BLaER1 (cell line): ENCODE measurements around the gene C1QL4.
A peak's percentile ranks its signal among the peaks of the same experiment; 100 is the strongest.

Experiments
- H3K27ac ChIP-seq: shearing (Covaris generic); formaldehyde crosslinking; 2 replicates; pipeline ENCODE4 v1.8.1; 2022
- H3K27me3 ChIP-seq: shearing (Covaris generic); formaldehyde crosslinking; 2 replicates; pipeline ENCODE4 v1.8.1; 2022
- H3K36me3 ChIP-seq: shearing (Covaris generic); formaldehyde crosslinking; 2 replicates; pipeline ENCODE4 v1.8.1; 2022
- H3K4me1 ChIP-seq: shearing (Covaris generic); formaldehyde crosslinking; 2 replicates; pipeline ENCODE4 v1.8.1; 2022
- H3K4me2 ChIP-seq: shearing (Covaris generic); formaldehyde crosslinking; 2 replicates; pipeline ENCODE4 v1.8.1; 2022
- H3K4me3 ChIP-seq: shearing (Covaris generic); formaldehyde crosslinking; 2 replicates; pipeline ENCODE4 v1.8.1; 2022
- H3K9ac ChIP-seq: shearing (Covaris generic); formaldehyde crosslinking; 2 replicates; pipeline ENCODE4 v1.8.1; 2022
- H3K9me3 ChIP-seq: shearing (Covaris generic); formaldehyde crosslinking; 2 replicates; pipeline ENCODE4 v1.8.1; 2022
- H4K20me1 ChIP-seq: shearing (Covaris generic); formaldehyde crosslinking; 2 replicates; pipeline ENCODE4 v1.8.1; 2022
- Cebpa-rat ChIP-seq: shearing (Covaris generic); IDR thresholded peaks from 2 replicates; pipeline ENCODE4 v1.8.1; 2022

C1QL4 gene

DNA sequence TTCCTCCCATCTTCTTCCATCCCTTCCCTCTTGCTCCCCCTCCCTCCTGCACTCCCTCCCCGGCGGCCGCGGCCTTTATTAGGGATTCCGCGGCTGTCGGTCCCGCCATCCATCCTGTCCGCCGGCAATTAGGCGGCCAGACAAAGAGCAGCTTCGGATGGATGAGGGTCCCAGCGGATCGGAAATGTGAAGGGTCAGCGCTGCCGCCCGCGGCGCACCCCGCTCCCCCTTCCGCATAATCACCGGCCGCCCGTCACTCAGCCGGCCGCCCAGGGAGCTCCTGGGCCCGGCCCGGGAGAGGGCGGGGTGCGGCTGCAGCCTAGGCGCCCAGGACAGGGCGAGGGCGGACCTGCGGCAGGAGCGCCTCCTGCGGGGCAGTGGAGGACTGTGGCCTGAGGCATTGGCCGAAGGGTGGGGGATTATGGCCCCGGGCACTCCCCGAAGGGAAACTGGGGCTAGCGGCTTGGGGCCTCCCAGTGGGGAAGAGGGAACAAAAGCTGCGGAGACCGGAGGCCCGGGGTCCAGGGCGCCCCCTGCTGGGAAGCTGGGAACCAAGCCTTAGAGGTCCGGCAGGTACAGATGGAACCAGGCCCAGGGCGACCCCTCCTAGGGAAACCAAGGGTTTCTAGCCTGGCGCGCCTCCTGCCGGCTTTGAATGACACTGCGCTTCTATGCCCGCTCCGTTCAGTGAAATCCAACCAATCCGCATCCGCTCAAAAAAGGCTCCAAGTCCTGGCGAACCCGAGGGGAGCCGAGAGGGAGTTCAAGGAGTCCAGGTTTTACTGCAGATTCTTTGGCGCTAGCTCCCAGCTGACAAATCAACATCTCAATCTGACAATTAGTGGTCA lies 5.3 kb upstream of the C1QL4 start:
- H3K4me1 ChIP-seq = peaks cover 55% of the 10 kb centered on the region
- peaks cover 100% of the 10 kb centered on the region for H3K27me3 ChIP-seq
- H4K20me1 ChIP-seq = peaks cover 89% of the 10 kb centered on the region
- TF ChIP-seq Cebpa-rat = no peak
- H3K9ac ChIP-seq = no peak overlapping the region
- H3K9me3 ChIP-seq = no peaks in the 10 kb centered on the region
- H3K36me3 ChIP-seq = no peaks in the 10 kb centered on the region
- H3K27ac ChIP-seq = no peak overlapping the region
- peak overlapping the region; percentile 64 for H3K4me2 ChIP-seq
- H3K4me3 ChIP-seq = peak overlapping the region; percentile 56

DNA sequence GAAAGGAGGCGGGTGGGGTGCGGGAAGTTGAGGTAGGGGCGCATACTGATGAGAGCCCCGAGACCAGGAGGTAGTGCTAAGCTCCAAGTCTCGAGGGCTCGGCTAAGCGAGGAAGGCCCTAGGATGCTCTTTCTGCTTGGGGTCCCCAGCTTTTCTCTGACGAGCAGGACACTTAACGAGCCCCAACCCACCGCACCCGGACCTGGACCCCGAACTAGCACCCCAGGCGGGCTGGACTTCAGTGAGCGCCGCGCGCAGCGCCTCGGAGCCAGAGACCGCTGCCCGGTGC lies 4.7 kb upstream of the C1QL4 start:
- H3K4me2 ChIP-seq = peak overlapping the region; percentile 64; the same call in 1 of the 2 replicates
- peak overlapping the region; percentile 56; the same call in 1 of the 2 replicates for H3K4me3 ChIP-seq
- no peak overlapping the region for H3K9ac ChIP-seq
- H3K27ac ChIP-seq = no peak overlapping the region
- no peaks in the 10 kb centered on the region for H3K9me3 ChIP-seq
- peaks cover 54% of the 10 kb centered on the region for H3K4me1 ChIP-seq
- no peak for TF ChIP-seq Cebpa-rat
- no peaks in the 10 kb centered on the region for H3K36me3 ChIP-seq
- H3K27me3 ChIP-seq = peaks cover 100% of the 10 kb centered on the region
- H4K20me1 ChIP-seq = peaks cover 86% of the 10 kb centered on the region

DNA sequence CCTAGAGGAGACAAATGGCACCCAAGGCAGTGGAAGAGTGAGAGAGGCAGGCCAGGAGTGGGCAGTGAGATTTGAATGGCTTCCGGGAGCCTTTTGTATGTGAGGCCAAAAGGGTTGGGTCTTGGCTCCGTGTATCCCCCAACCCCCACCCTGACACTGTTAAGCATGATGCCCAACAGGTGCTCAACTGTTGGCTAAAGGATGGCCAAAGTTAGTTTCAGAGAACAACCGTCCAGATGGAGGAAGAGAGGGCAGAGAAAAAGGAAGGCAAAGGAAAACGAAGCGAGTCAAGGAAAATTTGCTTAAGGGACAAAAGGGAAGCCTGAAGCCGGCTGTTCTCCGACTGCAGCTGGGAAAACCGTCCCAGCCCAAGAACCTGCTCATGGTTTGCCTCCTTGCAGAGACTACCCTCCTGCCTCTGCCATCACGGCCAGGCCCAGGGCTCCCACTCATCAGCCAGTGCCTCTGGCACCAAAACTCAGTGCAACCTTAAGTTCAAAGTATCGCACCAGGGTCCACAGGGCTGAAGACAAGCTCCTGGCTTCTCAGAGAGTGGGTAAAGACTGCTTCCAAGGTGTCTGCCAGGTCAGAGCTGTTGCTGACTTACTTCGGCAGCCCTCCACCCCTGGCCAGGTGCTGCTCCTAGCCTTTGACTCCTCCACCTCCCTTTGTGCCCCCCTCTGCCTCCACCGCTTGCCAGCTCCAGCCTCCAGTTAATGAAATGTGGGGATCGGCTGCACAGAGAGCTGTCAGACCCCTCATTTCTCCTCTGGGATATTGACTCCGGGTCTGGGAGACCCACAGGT lies 4.2 kb upstream of the C1QL4 start:
- Histone ChIP-seq H3K27me3 (peaks cover 100% of the 10 kb centered on the region), H3K4me3 (no peak overlapping the region), H3K4me2 (no peak overlapping the region), H3K9ac (no peak overlapping the region), H3K27ac (no peak overlapping the region), H3K4me1 (peaks cover 53% of the 10 kb centered on the region), H4K20me1 (peaks cover 86% of the 10 kb centered on the region), H3K9me3 (no peaks in the 10 kb centered on the region), H3K36me3 (no peaks in the 10 kb centered on the region)
- TF ChIP-seq Cebpa-rat = no peak

DNA sequence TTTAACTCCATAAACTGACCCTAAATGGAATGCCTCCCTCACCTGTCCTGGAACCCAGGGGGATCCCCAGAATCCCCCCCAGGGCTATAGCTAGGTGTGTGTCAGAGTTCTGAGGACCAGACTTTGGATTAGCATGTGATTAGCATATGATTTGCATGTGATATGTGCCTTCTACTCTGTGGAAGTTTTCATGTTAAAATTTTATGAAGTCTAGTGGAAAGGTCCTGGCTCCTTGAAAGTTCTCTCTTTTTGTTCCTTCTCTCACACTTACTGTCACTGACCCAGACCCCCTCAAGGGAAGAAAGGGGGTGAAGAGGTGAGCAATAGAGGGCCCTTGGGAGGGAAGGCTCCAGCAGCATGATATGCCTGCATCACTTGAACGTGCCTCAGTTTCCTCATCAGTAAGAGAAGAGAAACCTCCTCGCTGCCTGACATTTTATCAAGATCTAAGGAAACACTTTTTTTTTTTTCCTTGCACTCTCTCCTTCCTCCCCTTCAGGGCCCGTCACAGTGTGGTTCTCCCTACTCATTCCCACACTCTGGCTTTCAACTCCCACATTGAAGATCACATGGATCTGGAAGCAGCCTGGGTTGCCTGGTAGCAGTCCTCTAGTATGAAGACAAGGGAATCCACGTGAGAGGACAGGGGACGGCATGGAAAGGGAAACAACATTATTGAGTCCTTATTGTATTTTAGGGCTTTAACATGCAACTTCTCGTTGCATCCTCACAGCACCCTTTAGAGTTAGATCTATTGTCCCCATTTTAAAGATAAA lies 3.3 kb upstream of the C1QL4 start:
- peaks cover 45% of the 10 kb centered on the region for H3K4me1 ChIP-seq
- H3K4me2 ChIP-seq = no peak overlapping the region
- no peak overlapping the region for H3K27ac ChIP-seq
- no peak overlapping the region for H3K9ac ChIP-seq
- TF ChIP-seq Cebpa-rat = no peak
- no peak overlapping the region for H3K4me3 ChIP-seq
- H3K27me3 ChIP-seq = peaks cover 100% of the 10 kb centered on the region
- H3K36me3 ChIP-seq = no peaks in the 10 kb centered on the region
- no peaks in the 10 kb centered on the region for H3K9me3 ChIP-seq
- H4K20me1 ChIP-seq = peaks cover 87% of the 10 kb centered on the region

DNA sequence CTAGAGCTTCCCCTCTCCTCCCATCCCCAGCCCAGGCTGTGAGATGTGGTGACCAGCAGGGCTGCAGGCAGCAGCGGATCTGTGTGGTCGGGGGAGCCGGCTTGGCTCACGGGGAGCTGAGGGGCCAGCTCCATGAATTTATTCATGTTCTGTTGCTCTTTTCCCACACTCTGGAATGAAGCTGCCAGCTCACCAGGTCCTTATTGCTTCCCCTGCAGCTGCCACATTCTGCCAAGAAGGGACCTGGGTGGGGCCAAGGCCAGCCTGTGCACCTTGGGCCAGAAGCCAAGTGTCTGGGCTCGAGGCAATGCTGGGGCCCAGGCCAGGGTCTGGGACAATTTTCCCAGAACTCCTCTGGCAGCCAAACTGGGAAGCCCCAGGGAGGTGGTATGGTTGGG lies 2.5 kb upstream of the C1QL4 start:
- peaks cover 100% of the 10 kb centered on the region for H3K27me3 ChIP-seq
- no peak overlapping the region for H3K27ac ChIP-seq
- H4K20me1 ChIP-seq = peaks cover 93% of the 10 kb centered on the region
- no peak overlapping the region for H3K9ac ChIP-seq
- H3K9me3 ChIP-seq = no peaks in the 10 kb centered on the region
- H3K4me1 ChIP-seq = peaks cover 38% of the 10 kb centered on the region
- TF ChIP-seq Cebpa-rat = no peak
- no peak overlapping the region for H3K4me2 ChIP-seq
- no peaks in the 10 kb centered on the region for H3K36me3 ChIP-seq
- no peak overlapping the region for H3K4me3 ChIP-seq

DNA sequence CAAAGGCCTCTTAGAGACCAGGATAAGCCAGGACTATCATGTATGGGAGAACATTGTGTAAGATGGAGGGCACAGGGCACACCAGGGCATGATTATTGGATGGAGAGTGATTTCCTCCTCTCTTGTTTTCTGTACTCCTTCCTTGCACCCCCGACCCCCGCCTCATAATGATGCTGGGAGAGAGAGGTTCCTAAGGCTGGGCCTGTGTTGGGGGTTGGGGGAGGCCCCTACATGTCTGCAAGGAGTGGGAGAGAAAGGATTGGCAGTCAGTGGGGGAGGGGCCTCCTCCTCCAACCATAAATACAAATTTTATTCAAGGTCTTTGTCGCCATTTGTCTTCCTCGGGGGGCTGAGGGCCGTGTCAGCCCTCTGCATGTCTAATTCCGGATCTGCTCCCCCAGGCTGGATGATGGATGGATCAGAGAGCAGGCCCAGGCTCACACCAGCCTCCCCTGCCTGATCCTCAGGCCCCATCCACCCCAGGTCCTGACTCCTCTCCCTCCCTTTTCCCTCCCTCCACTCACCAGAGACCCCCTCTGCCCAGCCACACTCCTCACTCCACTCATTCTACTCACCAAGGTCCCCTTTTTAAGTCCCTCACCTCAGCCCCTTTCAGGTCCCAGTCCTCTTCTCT lies 2.0 kb upstream of the C1QL4 start:
- Histone ChIP-seq H3K4me2 (no peak overlapping the region), H3K9me3 (no peaks in the 10 kb centered on the region), H3K4me3 (no peak overlapping the region), H3K9ac (no peak overlapping the region), H4K20me1 (peaks cover 93% of the 10 kb centered on the region), H3K27ac (no peak overlapping the region), H3K27me3 (peaks cover 100% of the 10 kb centered on the region), H3K36me3 (no peaks in the 10 kb centered on the region), H3K4me1 (peaks cover 33% of the 10 kb centered on the region)
- TF ChIP-seq Cebpa-rat = no peak

DNA sequence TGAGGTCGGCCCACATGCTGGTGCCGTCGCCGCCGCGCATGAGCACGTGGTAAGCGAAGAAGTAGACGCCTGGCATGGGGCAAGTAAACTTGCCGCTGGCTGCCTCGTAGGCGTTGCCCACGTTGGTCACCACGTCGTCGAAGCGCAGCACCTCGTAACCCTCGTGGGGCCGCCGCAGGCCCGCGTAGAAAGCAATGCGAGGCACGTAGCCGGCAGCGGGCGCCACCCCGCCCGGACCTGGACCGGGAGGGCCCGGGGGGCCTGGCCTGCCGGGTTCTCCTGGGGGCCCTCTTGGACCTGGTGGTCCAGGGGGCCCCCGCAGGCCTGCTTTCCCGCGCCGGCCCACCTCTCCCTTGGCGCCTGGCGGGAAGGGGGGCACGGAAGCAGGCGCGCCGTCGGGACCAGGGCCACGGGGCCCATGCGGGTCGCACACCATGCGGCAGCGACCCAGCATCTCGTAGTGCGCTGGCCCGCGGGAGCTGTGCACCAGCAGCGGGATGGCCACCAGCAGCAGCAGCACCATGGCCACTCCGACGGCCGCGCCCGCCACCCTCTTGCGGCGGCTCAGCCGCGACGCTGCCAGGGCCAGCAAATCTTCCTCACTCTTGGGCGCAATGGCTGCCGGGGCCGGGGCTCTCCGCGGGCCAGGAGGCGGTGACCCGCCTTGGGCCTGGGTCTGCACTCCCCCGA lies 888 bp downstream of the C1QL4 start:
- Histone ChIP-seq H3K9ac (no peak overlapping the region), H3K36me3 (peaks cover 5% of the 10 kb centered on the region), H3K4me3 (0 out of 2 replicates have a peak overlapping the region, but pooled peaks have one; percentile 54), H3K4me2 (peak overlapping the region; percentile 75), H3K27ac (no peak overlapping the region), H4K20me1 (peaks cover 92% of the 10 kb centered on the region), H3K27me3 (peaks cover 100% of the 10 kb centered on the region), H3K9me3 (no peaks in the 10 kb centered on the region), H3K4me1 (peaks cover 13% of the 10 kb centered on the region)
- no peak for TF ChIP-seq Cebpa-rat

DNA sequence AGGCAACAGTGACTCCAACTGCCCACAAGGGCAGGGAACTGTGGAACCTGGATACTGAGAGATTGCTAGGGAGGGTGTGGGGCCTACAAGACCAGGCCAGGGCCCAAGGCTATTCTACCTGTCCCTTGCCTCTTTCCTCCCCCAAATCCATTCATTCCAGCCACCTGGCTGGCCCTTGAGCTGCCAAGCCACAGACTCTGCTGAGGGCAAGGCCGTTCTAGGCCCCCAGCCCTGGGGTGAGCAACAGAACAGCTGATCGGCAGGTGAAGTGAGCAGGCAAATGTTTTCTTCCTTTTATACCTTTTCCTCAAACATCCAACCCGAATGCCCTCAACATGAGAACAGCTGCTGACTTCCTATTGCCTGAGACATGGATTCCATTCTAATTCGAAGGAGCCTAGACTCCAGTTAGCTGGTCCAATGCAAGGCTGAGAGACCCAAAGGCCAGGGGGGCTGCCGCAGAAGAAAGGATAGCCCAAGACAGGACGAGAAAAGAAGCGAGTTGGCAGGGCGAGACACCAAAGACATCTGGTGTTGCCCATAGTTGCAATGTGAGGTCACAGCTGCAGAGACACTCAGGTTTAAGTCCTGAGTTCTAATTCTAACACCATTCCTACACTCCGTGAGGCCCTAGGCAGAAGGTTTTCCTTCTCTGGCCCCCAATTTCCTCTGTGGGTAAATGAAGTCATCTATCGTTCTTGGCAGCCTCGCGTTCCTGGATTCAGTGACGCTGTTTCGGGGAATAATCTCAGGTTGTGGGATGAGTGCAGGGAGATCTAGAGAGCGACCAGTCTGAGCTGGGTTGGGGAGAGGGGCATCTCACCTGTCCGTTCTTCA lies 1.7 kb downstream of the C1QL4 start:
- no peak overlapping the region for H3K4me2 ChIP-seq
- H4K20me1 ChIP-seq = peaks cover 92% of the 10 kb centered on the region
- H3K27me3 ChIP-seq = peaks cover 100% of the 10 kb centered on the region
- no peak overlapping the region for H3K4me3 ChIP-seq
- no peak overlapping the region for H3K9ac ChIP-seq
- no peak for TF ChIP-seq Cebpa-rat
- H3K9me3 ChIP-seq = no peaks in the 10 kb centered on the region
- H3K27ac ChIP-seq = no peak overlapping the region
- peaks cover 12% of the 10 kb centered on the region for H3K36me3 ChIP-seq
- H3K4me1 ChIP-seq = peaks cover 13% of the 10 kb centered on the region
